Dendritic cell treated with granulocyte-macrophage colony-stimulating factor and Interleukin-4, amounts not matched to agents 40 ng/mL and 50 ng/mL, for 4 days (primary cell): Measurements from ENCODE around the gene HIP1.
"Not testable (repeated sequence)": the region's sequence is repeated elsewhere in the genome, so short reads cannot be mapped to it uniquely, and the experiment has no call there.

Source experiments
- H3K27ac Mint-ChIP-seq: one replicate; pipeline ENCODE4 v1.8.0; 2022; ENCODE audit warnings: mild to moderate bottlenecking, mixed read lengths
- H3K27me3 Mint-ChIP-seq: one replicate; pipeline ENCODE4 v1.8.0; 2022; ENCODE audit warnings: mild to moderate bottlenecking, mixed read lengths
- H3K36me3 Mint-ChIP-seq: one replicate; pipeline ENCODE4 v1.8.0; 2022; ENCODE audit warnings: low read depth, mixed read lengths
- H3K4me1 Mint-ChIP-seq: one replicate; pipeline ENCODE4 v1.8.0; 2022; ENCODE audit warnings: low read depth, mixed read lengths
- H3K4me3 Mint-ChIP-seq: one replicate; pipeline ENCODE4 v1.8.0; 2022; ENCODE audit warnings: mild to moderate bottlenecking, moderate library complexity, mixed read lengths
- H3K9me3 Mint-ChIP-seq: one replicate; pipeline ENCODE4 v1.8.0; 2022; ENCODE audit warnings: mixed read lengths
- intact Hi-C: fragments of 100-400 bp; cut with micrococcal nuclease; formaldehyde crosslinking; loops from one replicate; pipeline ENCODE4 v1.15.0; 2022

Gene HIP1

DNA sequence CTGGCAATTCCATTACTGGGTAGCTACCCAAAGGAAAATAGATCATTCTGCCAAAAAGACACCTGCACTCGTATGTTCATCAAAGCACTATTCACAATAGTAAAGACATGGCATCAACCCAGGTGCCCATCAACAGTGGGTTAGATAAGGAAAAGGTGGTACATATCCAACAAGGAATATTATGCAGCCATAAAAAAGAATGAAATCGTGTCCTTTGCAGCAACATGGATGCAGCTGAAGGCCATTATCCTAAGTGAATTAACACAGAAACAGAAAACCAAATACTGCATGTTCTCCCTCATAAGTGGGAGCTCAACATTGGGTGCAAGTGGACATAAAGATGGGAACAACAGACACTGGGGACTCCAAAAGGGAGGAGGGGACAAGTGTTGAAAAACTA is 93.2 kb downstream of the HIP1 start:
- intact Hi-C loops: loop anchor here (10.0 kb wide), 1 partner anchor 51 kb away; no protein-coding TSS in a partner anchor
- peaks cover 26% of the 10 kb centered on the region for H3K36me3 Mint-ChIP-seq
- peaks cover 8% of the 10 kb centered on the region for H3K9me3 Mint-ChIP-seq
- H3K4me1 Mint-ChIP-seq: peaks cover 13% of the 10 kb centered on the region
- H3K27me3 Mint-ChIP-seq: peaks cover 1% of the 10 kb centered on the region
- H3K27ac Mint-ChIP-seq: no peak overlapping the region
- no peak overlapping the region for H3K4me3 Mint-ChIP-seq

DNA sequence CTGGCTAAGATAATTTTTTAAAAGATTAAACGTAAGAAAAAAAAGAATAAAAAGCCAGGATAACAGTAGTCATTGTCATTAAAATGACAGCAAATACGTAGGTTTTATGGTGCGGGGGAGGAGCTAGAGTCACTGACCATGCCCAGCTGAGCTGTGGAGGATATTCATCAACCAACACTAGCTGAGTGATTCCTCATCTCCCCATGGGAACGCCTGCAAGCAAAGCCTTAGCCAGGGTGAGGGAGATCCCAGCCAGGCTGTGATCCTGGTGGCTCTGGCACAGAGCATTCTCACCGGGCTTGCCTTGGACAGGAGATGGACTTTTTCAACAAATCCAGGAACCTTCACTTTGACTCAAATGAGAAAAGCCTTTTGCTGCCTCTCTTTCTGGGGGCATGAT is 94.2 kb downstream of the HIP1 start:
- H3K27ac Mint-ChIP-seq: no peak overlapping the region
- intact Hi-C loops: loop anchor here (5.0 to 10.0 kb wide), 2 partner anchors 50 to 117 kb away; no protein-coding TSS in a partner anchor
- H3K4me3 Mint-ChIP-seq: no peak overlapping the region
- peaks cover 8% of the 10 kb centered on the region for H3K9me3 Mint-ChIP-seq
- peaks cover 13% of the 10 kb centered on the region for H3K4me1 Mint-ChIP-seq
- peaks cover 1% of the 10 kb centered on the region for H3K27me3 Mint-ChIP-seq
- peaks cover 26% of the 10 kb centered on the region for H3K36me3 Mint-ChIP-seq

DNA sequence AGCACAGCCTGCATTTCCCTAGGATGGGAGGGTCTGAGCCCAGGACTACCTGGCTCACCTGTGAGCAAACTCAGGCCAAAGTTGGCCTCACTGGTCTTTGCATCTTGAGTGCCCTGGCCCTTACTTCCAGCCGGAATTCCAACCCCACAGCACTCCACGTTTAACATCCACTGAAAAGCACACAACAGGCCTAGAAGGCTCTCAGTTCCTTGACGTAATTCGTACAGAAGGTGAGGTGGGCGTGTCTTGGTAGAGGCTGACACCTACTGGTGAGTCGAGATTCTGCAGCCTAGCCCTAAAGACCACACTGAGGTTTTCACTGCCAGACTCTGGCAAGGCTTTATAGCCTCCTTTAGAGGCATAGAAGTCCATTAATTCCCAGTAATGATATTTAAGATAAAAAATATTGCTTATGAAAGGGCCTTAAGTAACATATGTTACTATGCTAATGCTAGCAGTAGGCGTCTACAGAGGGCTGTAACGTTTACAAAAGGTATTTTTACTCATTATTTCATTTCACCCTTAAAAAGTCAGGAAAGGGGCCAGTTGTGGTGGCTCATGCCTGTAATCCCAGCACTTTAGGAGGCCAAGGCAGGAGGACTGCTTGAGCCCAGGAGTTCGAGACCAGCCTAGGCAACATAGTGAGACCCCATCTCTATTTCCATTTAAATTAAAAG is 95.8 kb downstream of the HIP1 start:
- intact Hi-C loops: loop anchor here (5.0 to 10.0 kb wide), 2 partner anchors 48 to 116 kb away; no protein-coding TSS in a partner anchor
- H3K27ac Mint-ChIP-seq: peak overlapping the region; percentile 73

GRCh38 chr7:75640201-75640600 is 98.5 kb downstream of the HIP1 start:
- intact Hi-C loops: loop anchor here (5.0 to 10.0 kb wide), 2 partner anchors 45 to 113 kb away; no protein-coding TSS in a partner anchor
- Mint-ChIP-seq H3K4me3 (peak overlapping the region; percentile 82), H3K36me3 (peaks cover 2% of the 10 kb centered on the region), H3K9me3 (no peaks in the 10 kb centered on the region), H3K27ac (peak overlapping the region; percentile 88), H3K4me1 (peaks cover 37% of the 10 kb centered on the region), H3K27me3 (peaks cover 1% of the 10 kb centered on the region)

More for the DNA sequence above, 95.8 kb downstream of the HIP1 start:
- H3K27me3 Mint-ChIP-seq: peaks cover 1% of the 10 kb centered on the region
- peaks cover 4% of the 10 kb centered on the region for H3K9me3 Mint-ChIP-seq
- H3K4me3 Mint-ChIP-seq: no peak overlapping the region
- H3K36me3 Mint-ChIP-seq: peaks cover 20% of the 10 kb centered on the region
- H3K4me1 Mint-ChIP-seq: peaks cover 21% of the 10 kb centered on the region

DNA sequence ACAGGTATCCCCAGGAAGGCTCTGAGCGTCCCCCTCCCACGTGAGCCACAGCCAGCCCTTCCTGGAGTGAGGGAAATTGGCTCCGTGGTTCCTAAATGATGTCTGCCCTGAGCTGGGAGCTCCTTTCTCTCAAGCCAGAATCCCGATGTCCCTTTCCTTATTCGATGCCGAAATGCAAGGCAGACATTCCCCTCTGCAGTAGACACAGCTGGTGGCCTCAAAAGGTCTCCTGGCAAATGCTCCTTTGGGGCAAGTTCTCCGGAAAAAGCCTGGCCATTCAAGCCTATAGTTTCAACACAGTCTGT is 98.9 kb downstream of the HIP1 start:
- intact Hi-C loops: loop anchor here (1.0 to 10.0 kb wide), 4 partner anchors 23 to 113 kb away; no protein-coding TSS in a partner anchor
- peak overlapping the region; percentile 88 for H3K27ac Mint-ChIP-seq

DNA sequence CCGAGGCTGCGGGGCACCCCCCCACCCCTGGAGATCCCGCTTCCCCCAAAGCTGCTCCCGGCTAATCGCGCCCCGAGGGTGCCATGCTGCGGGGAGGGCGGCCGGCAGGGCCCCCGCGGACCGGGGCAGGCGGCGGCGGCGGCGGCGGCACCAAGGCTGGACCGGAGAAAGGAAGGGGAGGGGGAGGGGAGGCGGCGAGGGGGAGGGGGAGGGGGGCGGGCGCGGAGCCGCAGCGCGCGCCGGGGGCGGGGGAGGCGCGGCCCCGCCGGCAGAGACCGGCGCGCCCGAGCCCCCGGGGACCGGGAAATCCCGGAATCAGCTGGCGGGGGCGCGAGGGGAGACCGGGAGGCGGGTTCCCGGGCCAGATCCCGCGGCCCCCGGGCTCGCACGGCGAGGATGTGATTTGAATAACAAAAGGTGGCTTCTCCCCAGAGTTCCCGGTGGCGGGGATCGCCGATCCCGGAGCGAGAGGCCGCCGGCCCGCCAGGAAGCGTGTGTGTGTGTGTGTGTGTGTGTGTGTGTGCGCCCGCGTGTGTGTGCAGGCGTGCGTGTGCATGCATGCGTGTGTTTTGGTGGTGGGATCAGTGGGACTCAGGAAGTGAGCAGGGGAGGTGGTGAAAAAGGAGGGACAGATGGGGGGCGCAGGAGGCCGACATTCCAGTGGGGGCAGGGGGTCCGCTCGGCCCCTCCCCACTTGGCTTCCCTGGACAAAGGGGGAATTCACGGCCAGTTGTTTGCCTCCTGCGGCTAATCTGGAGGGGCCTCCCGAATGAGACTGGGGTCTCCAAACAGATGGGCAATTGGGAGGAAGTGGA is 99.5 kb downstream of the HIP1 start:
- H3K36me3 Mint-ChIP-seq: peaks cover 6% of the 10 kb centered on the region
- H3K27ac Mint-ChIP-seq: peak overlapping the region; percentile 88
- H3K9me3 Mint-ChIP-seq: no peaks in the 10 kb centered on the region
- H3K4me1 Mint-ChIP-seq: peaks cover 37% of the 10 kb centered on the region
- H3K4me3 Mint-ChIP-seq: peak overlapping the region; percentile 82
- H3K27me3 Mint-ChIP-seq: peaks cover 1% of the 10 kb centered on the region
- intact Hi-C loops: loop anchor here (1.0 to 2.0 kb wide), 2 partner anchors 22 to 28 kb away; no protein-coding TSS in a partner anchor

More for the DNA sequence above, 98.9 kb downstream of the HIP1 start:
- Mint-ChIP-seq H3K4me3 (peak overlapping the region; percentile 82), H3K4me1 (peaks cover 37% of the 10 kb centered on the region), H3K27me3 (peaks cover 1% of the 10 kb centered on the region), H3K9me3 (no peaks in the 10 kb centered on the region), H3K36me3 (peaks cover 5% of the 10 kb centered on the region)

- intact Hi-C loops: loop anchor here (1.0 to 2.0 kb wide), 2 partner anchors 22 to 27 kb away; no protein-coding TSS in a partner anchor
- Mint-ChIP-seq H3K4me3 (peak overlapping the region; percentile 72), H3K27ac (peak overlapping the region; percentile 88), H3K27me3 (peaks cover 1% of the 10 kb centered on the region), H3K9me3 (no peaks in the 10 kb centered on the region), H3K36me3 (peaks cover 10% of the 10 kb centered on the region), H3K4me1 (peaks cover 44% of the 10 kb centered on the region)
These were observed 100.1 kb downstream of the HIP1 start for GRCh38 chr7:75638594-75639070.

GRCh38 chr7:75637854-75638593 is 100.7 kb downstream of the HIP1 start:
- H3K27me3 Mint-ChIP-seq: peaks cover 1% of the 10 kb centered on the region
- H3K27ac Mint-ChIP-seq: peak overlapping the region; percentile 88
- H3K36me3 Mint-ChIP-seq: peaks cover 15% of the 10 kb centered on the region
- peaks cover 50% of the 10 kb centered on the region for H3K4me1 Mint-ChIP-seq
- H3K4me3 Mint-ChIP-seq: peak overlapping the region; percentile 72
- intact Hi-C loops: loop anchor here (2.0 kb wide), 1 partner anchor 21 kb away; no protein-coding TSS in a partner anchor
- H3K9me3 Mint-ChIP-seq: no peaks in the 10 kb centered on the region

- intact Hi-C loops: no loop called here
- no peaks in the 10 kb centered on the region for H3K9me3 Mint-ChIP-seq
- H3K27me3 Mint-ChIP-seq: no peaks in the 10 kb centered on the region
- no peak overlapping the region for H3K27ac Mint-ChIP-seq
- no peak overlapping the region for H3K4me3 Mint-ChIP-seq
- peaks cover 67% of the 10 kb centered on the region for H3K4me1 Mint-ChIP-seq
- peaks cover 20% of the 10 kb centered on the region for H3K36me3 Mint-ChIP-seq
These were observed 103.7 kb downstream of the HIP1 start for GRCh38 chr7:75635036-75635435.

GRCh38 chr7:75632587-75632986 is 106.2 kb downstream of the HIP1 start:
- peaks cover 60% of the 10 kb centered on the region for H3K4me1 Mint-ChIP-seq
- H3K4me3 Mint-ChIP-seq, H3K27me3 Mint-ChIP-seq, H3K27ac Mint-ChIP-seq, intact Hi-C loops, H3K9me3 Mint-ChIP-seq: not testable (repeated sequence)
- peaks cover 40% of the 10 kb centered on the region for H3K36me3 Mint-ChIP-seq

DNA sequence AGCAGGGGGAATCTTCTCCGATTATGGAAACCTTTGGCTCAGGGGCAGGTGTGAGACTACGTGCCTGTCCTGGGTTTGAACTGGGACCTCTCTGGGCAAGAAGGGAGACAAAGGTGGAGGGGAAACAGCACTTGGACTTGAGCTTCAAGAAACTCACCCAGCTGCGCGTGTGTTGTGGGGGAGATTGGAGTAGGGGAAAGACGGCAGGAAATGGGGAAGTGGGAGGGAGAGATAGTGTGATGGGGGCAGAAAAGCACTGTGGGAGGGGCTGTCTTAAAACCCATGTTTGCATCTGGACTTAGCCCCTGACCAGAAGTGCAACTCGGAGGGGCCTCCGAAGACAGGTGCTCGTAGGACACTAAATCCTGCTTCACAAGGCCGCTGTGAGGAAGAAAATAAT is 107.0 kb downstream of the HIP1 start:
- intact Hi-C loops: no loop called here
- peaks cover 43% of the 10 kb centered on the region for H3K36me3 Mint-ChIP-seq
- H3K4me3 Mint-ChIP-seq: no peak overlapping the region
- H3K4me1 Mint-ChIP-seq: peaks cover 51% of the 10 kb centered on the region
- H3K27ac Mint-ChIP-seq: peak overlapping the region; percentile 4
- H3K27me3 Mint-ChIP-seq: no peaks in the 10 kb centered on the region
- H3K9me3 Mint-ChIP-seq: peaks cover 9% of the 10 kb centered on the region

- Mint-ChIP-seq H3K9me3 (peaks cover 9% of the 10 kb centered on the region), H3K4me3 (no peak overlapping the region), H3K36me3 (peaks cover 43% of the 10 kb centered on the region), H3K27ac (no peak overlapping the region), H3K4me1 (peaks cover 48% of the 10 kb centered on the region), H3K27me3 (no peaks in the 10 kb centered on the region)
- intact Hi-C loops: no loop called here
These were observed 108.2 kb downstream of the HIP1 start for GRCh38 chr7:75630549-75630948.

DNA sequence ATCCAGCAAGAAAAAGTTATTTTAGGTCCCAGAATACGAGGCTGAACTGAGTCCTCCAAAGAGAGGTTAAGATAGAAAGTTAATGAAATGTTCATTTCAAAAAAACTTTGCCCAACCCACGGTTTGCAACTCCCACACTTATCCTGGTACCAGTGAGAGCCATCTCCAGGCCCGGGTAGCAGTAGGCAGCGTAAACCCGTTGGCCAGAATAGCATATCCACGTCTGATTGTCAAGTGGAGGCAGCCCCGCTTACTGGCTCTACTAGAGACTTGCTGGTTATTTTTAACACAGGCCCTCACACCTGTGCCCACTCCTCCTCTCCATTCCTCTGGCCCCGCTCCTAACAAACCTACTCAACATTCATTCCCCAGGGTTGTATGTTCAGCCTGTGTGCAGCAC is 109.7 kb downstream of the HIP1 start:
- Mint-ChIP-seq H3K4me1 (peaks cover 60% of the 10 kb centered on the region), H3K27ac (no peak overlapping the region), H3K9me3 (peaks cover 9% of the 10 kb centered on the region), H3K4me3 (no peak overlapping the region), H3K27me3 (no peaks in the 10 kb centered on the region), H3K36me3 (peaks cover 36% of the 10 kb centered on the region)
- intact Hi-C loops: no loop called here
